Activated CD4-positive, alpha-beta T cell treated with anti-CD3 and anti-CD28 coated beads for 24 hours (primary cell): ENCODE data around the gene NT5DC2.

ENCODE experiments used
- DNase-seq, 2 donors: peaks; one replicate each; pipeline ENCODE4 v3.0.0-alpha.2; 2020; ENCODE audit warnings: low read depth in 2 of 2

The NT5DC2 gene

DNA sequence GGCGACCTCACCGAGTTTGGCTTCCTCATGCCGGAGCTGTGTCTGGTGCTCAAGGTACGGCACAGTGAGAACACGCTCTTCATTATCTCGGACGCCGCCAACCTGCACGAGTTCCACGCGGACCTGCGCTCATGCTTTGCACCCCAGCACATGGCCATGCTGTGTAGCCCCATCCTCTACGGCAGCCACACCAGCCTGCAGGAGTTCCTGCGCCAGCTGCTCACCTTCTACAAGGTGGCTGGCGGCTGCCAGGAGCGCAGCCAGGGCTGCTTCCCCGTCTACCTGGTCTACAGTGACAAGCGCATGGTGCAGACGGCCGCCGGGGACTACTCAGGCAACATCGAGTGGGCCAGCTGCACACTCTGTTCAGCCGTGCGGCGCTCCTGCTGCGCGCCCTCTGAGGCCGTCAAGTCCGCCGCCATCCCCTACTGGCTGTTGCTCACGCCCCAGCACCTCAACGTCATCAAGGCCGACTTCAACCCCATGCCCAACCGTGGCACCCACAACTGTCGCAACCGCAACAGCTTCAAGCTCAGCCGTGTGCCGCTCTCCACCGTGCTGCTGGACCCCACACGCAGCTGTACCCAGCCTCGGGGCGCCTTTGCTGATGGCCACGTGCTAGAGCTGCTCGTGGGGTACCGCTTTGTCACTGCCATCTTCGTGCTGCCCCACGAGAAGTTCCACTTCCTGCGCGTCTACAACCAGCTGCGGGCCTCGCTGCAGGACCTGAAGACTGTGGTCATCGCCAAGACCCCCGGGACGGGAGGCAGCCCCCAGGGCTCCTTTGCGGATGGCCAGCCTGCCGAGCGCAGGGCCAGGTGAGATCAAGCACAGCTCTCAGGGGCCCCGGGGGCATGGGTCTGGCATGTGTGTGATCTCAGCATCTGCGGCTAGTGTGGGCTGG lies 45.6 kb downstream of the NT5DC2 start:
- no peak for DNase-seq

DNA sequence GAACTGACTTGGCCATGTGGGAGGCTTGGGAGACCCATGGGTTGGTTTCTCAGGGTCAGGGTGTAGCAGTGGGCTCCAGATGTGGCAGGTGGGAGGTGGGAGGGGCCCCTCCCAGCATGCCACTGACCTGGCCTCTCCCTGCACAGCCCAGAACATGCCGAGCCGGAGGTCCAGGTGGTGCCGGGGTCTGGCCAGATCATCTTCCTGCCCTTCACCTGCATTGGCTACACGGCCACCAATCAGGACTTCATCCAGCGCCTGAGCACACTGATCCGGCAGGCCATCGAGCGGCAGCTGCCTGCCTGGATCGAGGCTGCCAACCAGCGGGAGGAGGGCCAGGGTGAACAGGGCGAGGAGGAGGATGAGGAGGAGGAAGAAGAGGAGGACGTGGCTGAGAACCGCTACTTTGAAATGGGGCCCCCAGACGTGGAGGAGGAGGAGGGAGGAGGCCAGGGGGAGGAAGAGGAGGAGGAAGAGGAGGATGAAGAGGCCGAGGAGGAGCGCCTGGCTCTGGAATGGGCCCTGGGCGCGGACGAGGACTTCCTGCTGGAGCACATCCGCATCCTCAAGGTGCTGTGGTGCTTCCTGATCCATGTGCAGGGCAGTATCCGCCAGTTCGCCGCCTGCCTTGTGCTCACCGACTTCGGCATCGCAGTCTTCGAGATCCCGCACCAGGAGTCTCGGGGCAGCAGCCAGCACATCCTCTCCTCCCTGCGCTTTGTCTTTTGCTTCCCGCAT lies 46.4 kb downstream of the NT5DC2 start:
- no peak for DNase-seq

DNA sequence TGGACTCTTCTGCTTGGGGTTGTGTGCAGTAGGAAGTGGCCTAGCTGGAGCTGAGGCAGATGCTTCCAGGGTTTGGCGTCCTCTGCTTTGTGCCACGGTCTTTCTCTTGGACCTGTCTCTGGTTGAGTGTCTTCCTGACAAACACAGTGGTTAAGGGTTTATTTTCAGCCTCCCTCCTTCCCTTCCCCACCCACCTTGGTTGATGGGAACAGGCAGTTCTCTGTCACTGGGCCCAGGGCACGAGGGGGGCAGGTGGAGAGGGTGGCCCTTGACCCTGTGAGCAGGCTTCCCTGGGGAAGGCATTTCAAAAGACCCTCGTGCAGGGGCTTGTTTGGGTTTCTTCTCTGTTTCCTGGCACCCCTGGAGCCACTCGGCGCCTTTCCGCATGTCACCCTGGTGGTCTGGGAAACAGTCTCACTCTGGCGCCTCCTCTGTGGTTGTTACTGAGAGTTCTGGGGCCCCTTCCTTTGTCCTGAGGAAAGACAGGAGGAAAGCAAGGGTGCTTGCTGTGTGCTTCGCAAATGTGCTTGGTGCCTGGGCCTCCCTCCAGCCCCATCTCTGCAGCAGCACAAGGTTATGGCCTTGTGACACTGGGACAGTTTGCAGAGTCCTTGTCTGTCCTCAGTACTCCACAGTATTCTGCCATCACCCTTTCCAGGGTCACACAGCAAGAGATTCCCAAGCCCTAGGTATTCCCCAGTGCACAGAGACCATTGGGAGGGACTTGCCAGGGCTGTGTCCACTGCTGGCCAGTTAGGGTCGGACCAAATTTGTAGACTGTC lies 48.8 kb downstream of the NT5DC2 start:
- DNase-seq, result no peak

DNA sequence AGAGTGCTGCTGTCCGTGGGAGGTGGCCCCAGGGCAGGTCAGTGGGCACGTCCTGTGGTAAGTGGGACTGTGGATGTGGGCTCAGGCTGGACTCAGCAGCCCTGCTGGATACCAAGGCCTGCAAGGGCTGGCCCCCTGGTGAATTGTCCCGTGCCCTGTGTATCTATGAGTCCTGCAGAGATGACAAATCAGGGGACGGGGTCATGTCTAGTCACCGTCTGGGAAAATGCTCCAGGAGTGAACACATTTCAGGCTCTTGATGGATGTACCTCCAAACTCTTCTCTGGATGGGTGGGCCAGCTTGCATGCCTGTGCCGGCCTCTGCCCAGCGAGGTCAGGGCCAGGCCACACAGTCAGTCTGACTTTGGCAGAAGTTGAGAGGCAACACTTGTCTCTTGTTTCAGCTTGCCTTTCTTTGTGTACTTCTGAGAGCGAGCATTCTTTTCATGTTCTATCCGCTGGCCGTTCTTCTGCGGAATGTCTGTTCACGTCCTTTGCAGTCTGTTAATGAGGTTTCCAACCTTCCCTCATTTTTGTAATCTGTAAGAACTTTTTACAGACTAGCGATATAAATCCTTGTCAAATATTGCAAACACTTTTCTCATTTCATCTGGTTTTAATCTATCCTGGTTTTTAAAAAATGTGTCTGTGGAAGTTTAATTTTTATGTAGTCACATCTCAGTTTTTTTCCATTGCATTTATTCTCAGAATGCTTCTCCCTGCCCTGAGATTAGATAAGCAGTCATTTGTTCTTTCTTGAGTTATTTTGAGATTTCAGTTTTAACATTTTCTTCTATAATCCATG lies 49.9 kb downstream of the NT5DC2 start:
- no peak for DNase-seq

DNA sequence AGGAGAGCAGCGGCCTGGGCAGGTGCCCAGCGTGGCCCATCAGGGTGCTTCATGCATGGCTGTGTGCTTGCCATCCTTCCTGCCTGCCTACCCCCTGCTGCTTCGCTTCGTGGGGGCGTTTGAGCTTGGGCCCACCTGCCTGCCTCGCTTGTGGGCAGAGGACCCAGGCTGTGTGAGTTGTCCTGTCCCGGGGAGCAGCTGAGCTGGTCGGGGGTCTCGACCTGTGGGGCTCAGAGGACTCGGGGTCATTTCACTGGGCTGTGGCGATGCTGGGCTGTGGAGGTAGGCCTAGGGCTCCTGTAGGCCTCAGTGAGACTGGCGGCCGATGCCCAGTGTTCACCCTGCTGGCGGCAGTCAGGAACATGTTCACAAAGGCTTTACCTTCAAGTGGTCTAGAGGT lies 50.6 kb downstream of the NT5DC2 start:
- DNase-seq, result no peak

DNA sequence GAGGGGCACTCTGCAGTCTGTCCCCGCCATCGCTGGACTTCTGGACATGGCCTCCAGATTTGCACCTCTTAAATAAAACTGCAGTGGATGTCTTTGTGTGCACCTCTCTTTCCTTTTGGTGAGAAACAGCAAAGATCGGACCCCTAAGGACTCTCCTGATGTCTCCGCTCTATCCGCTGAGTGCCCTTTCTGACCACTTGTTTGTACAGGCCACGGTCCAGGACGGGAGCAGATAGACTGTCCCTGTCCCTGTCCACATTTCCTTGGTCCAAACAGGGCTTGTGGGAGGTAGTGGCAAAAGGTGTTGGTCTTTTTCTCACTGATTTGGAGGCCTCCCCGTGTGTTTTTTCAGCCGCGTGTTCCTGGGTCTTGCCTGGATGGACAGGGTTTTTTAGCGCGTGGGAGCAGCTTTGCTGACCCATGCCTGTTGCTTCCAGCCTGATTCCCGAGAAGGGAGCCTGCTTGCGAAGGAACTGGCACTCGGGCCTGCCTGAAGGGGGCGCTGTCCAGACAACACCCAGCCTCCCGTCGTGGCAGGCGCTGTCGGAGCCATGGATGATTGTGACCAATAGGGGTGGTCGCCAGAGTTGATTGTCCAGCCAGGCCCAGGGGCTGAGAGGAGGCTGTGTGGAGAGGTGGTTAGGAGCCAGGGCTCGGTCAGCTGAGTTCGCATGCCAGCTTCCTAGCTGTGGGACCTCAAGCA lies 51.7 kb downstream of the NT5DC2 start:
- no peak for DNase-seq

DNA sequence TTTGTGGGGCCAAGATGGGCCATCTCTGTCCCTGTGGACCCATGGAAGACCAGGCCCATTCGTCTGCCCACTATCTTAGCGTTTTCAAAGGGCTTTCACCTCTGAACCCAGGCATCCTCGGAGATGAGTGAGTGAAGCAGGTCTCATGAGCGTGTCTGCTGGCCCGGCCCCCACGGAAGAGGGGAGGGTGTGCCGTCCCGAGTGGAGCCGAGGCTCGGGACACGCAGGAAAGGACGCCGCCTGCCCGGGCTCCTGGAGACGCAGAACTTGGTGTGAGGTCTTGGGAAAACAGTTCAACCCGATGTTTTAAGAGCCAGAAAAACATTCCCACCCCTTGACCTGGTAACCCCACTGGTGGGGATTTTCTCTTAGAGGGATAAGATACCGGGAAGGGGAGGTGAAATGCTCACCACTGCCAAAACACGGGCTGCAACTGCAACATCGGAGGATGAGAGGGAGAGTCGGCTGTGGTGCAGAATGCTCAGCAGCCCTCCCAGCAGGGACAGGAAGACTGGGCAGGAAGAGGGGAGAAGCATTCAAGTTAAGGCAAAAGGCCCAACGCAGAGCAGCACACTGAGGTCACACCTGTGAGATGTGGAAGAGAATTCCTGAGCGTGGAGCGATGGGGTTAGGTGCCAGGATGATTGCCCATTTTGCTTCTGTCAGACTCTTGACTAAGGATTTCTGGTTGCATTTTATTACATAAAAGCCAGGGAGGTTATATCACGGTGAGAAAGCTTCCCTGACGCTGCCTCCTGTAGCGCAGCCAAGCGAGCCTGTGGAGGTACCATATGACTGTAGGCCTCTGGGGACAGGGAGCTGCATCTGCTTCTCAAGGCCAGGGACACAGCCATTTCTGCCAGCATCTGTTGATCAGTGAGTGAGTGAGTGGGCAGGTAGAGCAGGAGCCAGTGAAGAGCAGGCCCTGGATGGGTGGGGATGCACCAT lies 52.6 kb downstream of the NT5DC2 start:
- no peak for DNase-seq

DNA sequence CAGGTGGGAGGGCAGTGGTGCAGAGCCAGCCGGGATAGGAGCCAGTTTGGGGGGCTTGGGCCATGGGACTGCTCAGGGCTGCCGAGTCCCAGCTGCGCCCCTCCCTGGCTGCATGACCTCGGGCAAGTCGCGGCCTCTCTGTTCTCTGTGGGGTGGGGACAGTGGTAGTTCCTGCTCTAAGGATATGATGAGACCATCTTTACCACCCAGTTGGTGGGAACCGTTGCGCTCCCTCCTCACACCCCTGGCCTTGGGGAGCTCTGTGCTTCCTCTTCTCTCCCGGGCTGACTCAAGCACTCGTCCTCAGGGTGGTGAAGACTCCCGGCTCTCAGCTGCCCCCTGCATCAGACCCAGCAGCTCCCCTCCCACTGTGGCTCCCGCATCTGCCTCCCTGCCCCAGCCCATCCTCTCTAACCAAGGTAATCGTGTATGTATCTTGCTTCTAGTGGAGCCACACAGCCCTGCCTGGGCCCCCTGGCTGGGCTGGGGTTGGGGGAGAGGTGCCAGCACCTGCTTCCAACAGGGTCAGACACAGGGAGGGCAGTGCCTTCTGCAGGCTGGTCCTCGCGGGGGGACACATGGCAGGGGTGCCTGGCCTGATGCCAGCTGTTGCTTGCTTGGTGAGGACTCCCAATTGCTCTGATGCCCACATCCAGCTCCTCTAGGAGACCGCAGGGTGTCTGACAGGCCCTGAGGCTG lies 53.6 kb downstream of the NT5DC2 start:
- DNase-seq, result no peak

DNA sequence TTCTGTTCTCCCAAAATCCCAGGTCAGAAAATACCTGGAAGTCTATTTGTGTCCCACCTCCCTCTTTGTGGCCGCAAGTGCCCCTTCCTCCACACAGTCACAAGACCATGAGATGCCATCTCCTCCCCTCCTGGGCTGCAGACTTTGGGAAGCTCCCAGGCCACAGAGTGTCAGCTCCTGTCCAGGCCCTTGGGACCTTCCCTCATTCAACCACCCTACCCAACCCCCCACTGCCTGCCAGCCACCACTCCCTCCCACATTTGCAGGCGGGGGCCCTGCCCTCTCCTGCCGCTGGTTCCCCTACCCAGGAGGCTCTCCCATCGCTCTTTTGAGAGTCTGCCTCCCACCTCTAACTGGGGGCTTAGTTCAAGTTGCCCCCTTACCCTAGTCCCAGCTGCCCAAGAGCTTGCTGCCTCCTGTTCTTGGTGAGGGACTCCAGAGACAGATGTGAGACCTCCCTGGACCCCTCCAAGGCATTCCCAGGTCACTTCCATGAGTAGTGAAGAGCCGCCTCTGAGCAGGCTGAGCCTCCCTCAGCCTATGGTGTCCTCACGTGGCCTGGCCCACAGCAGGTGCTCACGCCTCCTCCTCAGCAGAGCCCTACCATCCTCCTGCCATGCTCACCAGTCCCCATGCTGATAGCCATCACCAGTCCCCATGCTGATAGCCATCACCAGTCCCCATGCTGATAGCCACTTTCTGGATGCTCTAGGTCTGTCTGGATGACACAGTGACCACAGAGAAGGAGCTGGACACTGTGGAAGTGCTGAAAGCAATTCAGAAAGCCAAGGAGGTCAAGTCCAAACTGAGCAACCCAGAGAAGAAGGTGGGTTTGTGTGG lies 54.4 kb downstream of the NT5DC2 start:
- DNase-seq, result no peak

DNA sequence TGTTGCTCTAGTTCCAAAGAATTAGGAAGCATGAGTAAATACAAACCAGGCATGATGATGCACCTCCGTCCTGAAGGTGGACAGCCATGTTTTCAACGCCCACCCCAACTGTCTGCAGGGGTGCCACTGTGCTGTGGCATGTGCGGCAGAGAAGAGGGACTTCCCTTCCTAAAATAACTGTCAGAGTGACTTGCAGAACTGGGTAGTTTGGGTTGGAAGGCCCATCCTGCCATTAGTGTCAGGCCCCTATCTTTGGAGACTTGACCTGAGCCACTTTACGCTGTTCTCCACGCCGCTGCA lies 55.9 kb downstream of the NT5DC2 start:
- no peak for DNase-seq

DNA sequence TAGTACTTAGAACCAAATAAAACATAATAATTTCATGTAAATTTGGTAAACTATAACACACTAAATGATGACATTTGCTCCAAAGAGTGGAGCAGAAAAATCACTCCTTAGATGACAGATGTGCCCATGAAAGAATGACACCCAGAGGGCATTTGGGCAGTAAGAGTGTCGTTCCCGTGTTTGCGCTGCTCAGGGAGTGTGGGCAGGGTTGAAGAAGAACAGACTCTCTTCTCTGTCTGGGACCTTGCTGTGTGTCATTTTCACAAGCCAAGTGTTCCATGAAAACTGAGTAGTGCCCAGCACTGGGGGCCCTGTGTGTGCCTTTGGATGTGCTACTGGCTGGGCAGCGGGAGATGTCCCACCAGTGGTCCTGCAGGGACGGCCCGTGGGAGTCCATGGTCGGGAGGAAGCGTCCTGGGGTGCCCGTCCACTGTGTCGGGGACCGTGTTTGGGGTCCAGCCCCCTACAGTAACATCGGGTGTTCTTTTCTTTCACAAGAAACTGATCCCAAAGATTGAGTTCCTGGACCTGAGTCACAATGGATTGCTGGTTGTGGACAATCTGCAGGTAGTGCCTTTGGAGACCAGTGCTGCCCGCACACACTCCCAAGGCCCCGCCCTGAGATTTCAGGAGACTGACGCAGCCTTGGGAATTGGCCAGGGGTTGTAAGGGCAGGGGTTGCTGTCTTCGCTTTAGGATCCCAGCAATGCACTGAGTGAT lies 56.4 kb downstream of the NT5DC2 start:
- no peak for DNase-seq
